CD14-positive monocyte (primary cell): ENCODE results near the gene CLDND2. TPM values are rescaled to one million over a fixed set of nuclear protein-coding genes. Genes with fewer than 3 reads are reported as not detected.
A peak's percentile ranks its signal among the peaks of the same experiment; 100 is the strongest.
"Not testable (repeated sequence)": the region's sequence is repeated elsewhere in the genome, so short reads cannot be mapped to it uniquely, and the experiment has no call there.

ENCODE experiments used
- DNase-seq, 3 donors: peaks; one replicate each; pipeline ENCODE4 v3.0.0-alpha.2; 2011 to 2022
- H2AFZ ChIP-seq: 2 replicates; pipeline ENCODE4 v1.6.0; 2012; ENCODE audit warnings: mild to moderate bottlenecking, low read depth, low read length, inconsistent platforms; ENCODE audit not compliant: insufficient read depth, poor library complexity, severe bottlenecking
- H3K27ac ChIP-seq, 2 donors: 1 replicate in 1 of 2; 2 replicates in 1 of 2; pipeline ENCODE4 v1.5.1; 2012 to 2013; ENCODE audit warnings: low read length in 2 of 2, control low read depth in 1 of 2, inconsistent platforms in 1 of 2, low read depth in 1 of 2, mild to moderate bottlenecking in 1 of 2
- H3K27me3 ChIP-seq, 2 donors: one replicate each; pipeline versions ENCODE4 v1.6.0 to v1.6.1; 2011 to 2013; ENCODE audit warnings: low read length in 2 of 2; ENCODE audit not compliant: control insufficient read depth in 2 of 2, insufficient read depth in 2 of 2
- H3K36me3 ChIP-seq, 2 donors: replicated peaks in 1 of 2; 1 replicate in 1 of 2; 2 replicates in 1 of 2; pipeline versions ENCODE4 v1.5.1 to v1.6.1; 2012 to 2013; ENCODE audit warnings: low read length in 2 of 2, control low read depth in 1 of 2, inconsistent platforms in 1 of 2, mild to moderate bottlenecking in 1 of 2; ENCODE audit not compliant: insufficient read depth in 2 of 2, control insufficient read depth in 1 of 2
- H3K4me1 ChIP-seq, 2 donors: 1 replicate in 1 of 2; 2 replicates in 1 of 2; pipeline versions ENCODE4 v1.5.1 to v1.6.1; 2012 to 2013; ENCODE audit warnings: low read length in 2 of 2, control low read depth in 1 of 2, inconsistent platforms in 1 of 2, mild to moderate bottlenecking in 1 of 2, moderate library complexity in 1 of 2; ENCODE audit not compliant: insufficient read depth in 2 of 2, control insufficient read depth in 1 of 2
- H3K4me2 ChIP-seq: replicated peaks from 2 replicates; pipeline ENCODE3; 2012; ENCODE audit warnings: low read length, moderate library complexity, mild to moderate bottlenecking; ENCODE audit not compliant: poor library complexity, severe bottlenecking; ENCODE audit errors: extremely low read depth
- H3K4me3 ChIP-seq, 3 experiments: fragments of 200-600 bp in 1 of 3; sonication (generic) in 1 of 3; replicated peaks in 1 of 3; 1 replicate in 2 of 3; 2 replicates in 1 of 3; pipeline ENCODE4 v1.5.1; 2011 to 2013; ENCODE audit warnings: low read length in 3 of 3, mild to moderate bottlenecking in 3 of 3, control low read depth in 2 of 3, low read depth in 2 of 3, inconsistent platforms in 1 of 3, moderate library complexity in 1 of 3
- H3K79me2 ChIP-seq: 2 replicates; pipeline ENCODE4 v1.6.0; 2012; ENCODE audit warnings: mild to moderate bottlenecking, control low read depth, inconsistent platforms, low read length, moderate library complexity; ENCODE audit not compliant: insufficient read depth
- H3K9ac ChIP-seq: 2 replicates; pipeline ENCODE4 v1.6.0; 2017; ENCODE audit warnings: low read length, mild to moderate bottlenecking; ENCODE audit not compliant: insufficient read depth, poor library complexity, severe bottlenecking
- H3K9me3 ChIP-seq, 2 donors: replicated peaks in 1 of 2; 1 replicate in 1 of 2; 2 replicates in 1 of 2; pipeline versions ENCODE4 v1.5.1 to v1.6.1; 2012 to 2013; ENCODE audit warnings: low read length in 2 of 2, control low read depth in 1 of 2; ENCODE audit not compliant: control insufficient read depth in 1 of 2, insufficient read depth in 1 of 2
- H4K20me1 ChIP-seq: 2 replicates; pipeline ENCODE4 v1.6.0; 2012; ENCODE audit warnings: mild to moderate bottlenecking, low read length, control low read depth, moderate library complexity; ENCODE audit not compliant: insufficient read depth
- H3K27ac Mint-ChIP-seq, 7 donors: one replicate each; pipeline ENCODE4 v1.8.0; 2020; ENCODE audit warnings: mild to moderate bottlenecking in 7 of 7, mixed read lengths in 7 of 7, moderate library complexity in 6 of 7, inconsistent platforms in 2 of 7
- H3K27me3 Mint-ChIP-seq, 3 donors: one replicate each; pipeline ENCODE4 v1.8.0; 2021 to 2022; ENCODE audit warnings: low read depth in 3 of 3, mild to moderate bottlenecking in 3 of 3, mixed read lengths in 3 of 3, moderate library complexity in 3 of 3, inconsistent platforms in 1 of 3
- H3K36me3 Mint-ChIP-seq, 2 donors: one replicate each; pipeline ENCODE4 v1.8.0; 2020; ENCODE audit warnings: mixed read lengths in 2 of 2, inconsistent platforms in 1 of 2, mild to moderate bottlenecking in 1 of 2
- H3K4me1 Mint-ChIP-seq: one replicate; pipeline ENCODE4 v1.8.0; 2020; ENCODE audit warnings: mild to moderate bottlenecking, mixed read lengths
- H3K4me3 Mint-ChIP-seq, 2 donors: one replicate each; pipeline ENCODE4 v1.8.0; 2020; ENCODE audit warnings: mild to moderate bottlenecking in 2 of 2, mixed read lengths in 2 of 2, moderate library complexity in 1 of 2
- H3K9me3 Mint-ChIP-seq, 7 donors: one replicate each; pipeline ENCODE4 v1.8.0; 2020 to 2022; ENCODE audit warnings: mixed read lengths in 7 of 7, mild to moderate bottlenecking in 6 of 7, moderate library complexity in 6 of 7, inconsistent platforms in 2 of 7
- WGBS: methylation state at CpG from one replicate; pipeline ENCODE4 v1.1.5; 2013; ENCODE audit warnings: missing lambda C conversion rate; ENCODE audit not compliant: insufficient coverage; 5-methylcytosine and 5-hydroxymethylcytosine counted together
- intact Hi-C, 2 donors: fragments of 100-400 bp; cut with micrococcal nuclease; formaldehyde crosslinking; loops; one replicate each; pipeline versions ENCODE4 v1.15.0 to v1.15.1; 2023
- polyA plus RNA-seq, 3 donors: library from polyadenylated mRNA; depleted of rRNA in 1 of 3; unstranded in 2 of 3; stranded (reverse) in 1 of 3; fragments of 300-500 nt in 2 of 3; fragments of >200 nt in 1 of 3; fragmentation: Illumina TruSeq in 2 of 3; gene quantifications; 1 replicate in 2 of 3; 2 replicates in 1 of 3; pipeline ENCODE4 v1.2.3, GENCODE V29; 2012 to 2021
- TF ChIP-seq, protein P1 (sequence below): fragments of 200-600 bp; IDR thresholded peaks from one replicate; pipeline ENCODE4 v1.8.0; 2022; ENCODE audit warnings: antibody characterized with exemption, mild to moderate bottlenecking

CLDND2 gene
- polyA plus RNA-seq, 3 donors = 0.08 TPM; not detected in 2

DNA sequence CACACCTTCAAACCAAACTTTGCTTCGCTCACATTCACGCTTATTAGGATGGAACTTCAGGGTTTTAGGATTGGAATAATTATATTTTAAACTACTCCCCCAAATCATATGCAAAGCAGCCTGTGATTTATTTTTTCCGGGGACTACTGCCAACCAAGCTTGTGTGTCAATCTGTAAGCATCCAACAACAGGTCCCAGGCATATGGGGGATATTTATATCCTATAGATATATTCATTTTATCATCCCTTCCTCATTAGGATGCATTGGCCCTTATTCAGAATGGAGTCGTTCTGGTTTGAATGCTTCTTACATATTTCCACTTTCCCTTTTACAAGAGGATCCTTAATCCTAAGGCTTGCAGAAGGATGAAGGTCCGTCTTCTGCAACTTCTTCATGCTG, 30.4 kb upstream of the CLDND2 start:
- Mint-ChIP-seq H3K27me3 (peaks cover 0 to 4% (median 0%) of the 10 kb centered on the region in 3 donors), H3K36me3 (peaks cover 5 to 18% of the 10 kb centered on the region in 2 donors), H3K27ac (no peak overlapping the region), H3K9me3 (peaks cover 19 to 27% (median 24%) of the 10 kb centered on the region in 7 donors), H3K4me1 (peaks cover 29% of the 10 kb centered on the region), H3K4me3 (no peak overlapping the region)
- no peak for DNase-seq
- Histone ChIP-seq H3K27me3 (no peaks in the 10 kb centered on the region), H3K9me3 (peaks cover 16 to 26% of the 10 kb centered on the region in 2 donors), H2AFZ (no peak overlapping the region), H3K79me2 (peaks cover 8% of the 10 kb centered on the region), H3K36me3 (no peaks in the 10 kb centered on the region), H3K27ac (no peak overlapping the region), H3K4me2 (no peak overlapping the region), H3K4me1 (peaks cover 26 to 29% of the 10 kb centered on the region in 2 donors), H3K9ac (no peak overlapping the region), H3K4me3 (no peak overlapping the region), H4K20me1 (no peaks in the 10 kb centered on the region)
- WGBS = no CpG with 5 or more reads among the region's 5 CpGs
- intact Hi-C loops = loop anchor here (2.0 to 10.0 kb wide), 4 partner anchors 38 to 266 kb away; partner anchors contain the start of gene SIGLEC12 (in 1 of the 2)
- TF ChIP-seq, protein P1, sequence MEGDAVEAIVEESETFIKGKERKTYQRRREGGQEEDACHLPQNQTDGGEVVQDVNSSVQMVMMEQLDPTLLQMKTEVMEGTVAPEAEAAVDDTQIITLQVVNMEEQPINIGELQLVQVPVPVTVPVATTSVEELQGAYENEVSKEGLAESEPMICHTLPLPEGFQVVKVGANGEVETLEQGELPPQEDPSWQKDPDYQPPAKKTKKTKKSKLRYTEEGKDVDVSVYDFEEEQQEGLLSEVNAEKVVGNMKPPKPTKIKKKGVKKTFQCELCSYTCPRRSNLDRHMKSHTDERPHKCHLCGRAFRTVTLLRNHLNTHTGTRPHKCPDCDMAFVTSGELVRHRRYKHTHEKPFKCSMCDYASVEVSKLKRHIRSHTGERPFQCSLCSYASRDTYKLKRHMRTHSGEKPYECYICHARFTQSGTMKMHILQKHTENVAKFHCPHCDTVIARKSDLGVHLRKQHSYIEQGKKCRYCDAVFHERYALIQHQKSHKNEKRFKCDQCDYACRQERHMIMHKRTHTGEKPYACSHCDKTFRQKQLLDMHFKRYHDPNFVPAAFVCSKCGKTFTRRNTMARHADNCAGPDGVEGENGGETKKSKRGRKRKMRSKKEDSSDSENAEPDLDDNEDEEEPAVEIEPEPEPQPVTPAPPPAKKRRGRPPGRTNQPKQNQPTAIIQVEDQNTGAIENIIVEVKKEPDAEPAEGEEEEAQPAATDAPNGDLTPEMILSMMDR = no peak

DNA sequence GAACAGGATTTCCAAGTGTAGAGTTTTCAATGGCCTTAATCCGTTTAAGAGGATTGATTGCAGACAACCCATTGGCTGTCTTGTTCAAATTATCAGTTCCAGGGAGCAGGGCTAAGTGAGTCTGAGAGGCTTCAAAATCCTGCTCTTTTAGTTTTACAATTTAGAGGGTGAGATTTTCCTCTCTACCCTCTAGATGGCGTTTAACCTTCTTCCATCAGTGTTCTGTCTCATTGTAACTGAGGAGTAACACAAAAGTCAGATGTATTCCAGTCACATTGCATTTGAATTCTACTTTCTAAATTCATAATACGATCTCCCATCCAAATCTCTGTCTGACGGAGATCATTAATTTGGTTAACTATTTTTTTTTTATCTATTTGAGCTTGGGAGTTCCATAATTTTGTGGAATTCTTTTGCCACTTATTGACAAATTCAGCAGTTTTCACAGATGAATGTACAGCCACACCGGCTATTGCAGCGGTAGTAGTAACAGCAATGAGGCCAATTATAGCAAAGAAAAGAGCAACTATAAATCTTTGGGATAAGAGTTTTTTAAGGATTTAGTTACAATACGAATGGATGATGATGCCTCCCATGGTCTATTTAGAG, 29.4 kb upstream of the CLDND2 start:
- peak in 2 of 3 donors; percentile 58 to 67 for DNase-seq
- H3K36me3 ChIP-seq = no peaks in the 10 kb centered on the region
- no peak overlapping the region for H3K4me2 ChIP-seq
- H2AFZ ChIP-seq = no peak overlapping the region
- H3K4me3 ChIP-seq = no peak overlapping the region
- H4K20me1 ChIP-seq = no peaks in the 10 kb centered on the region
- peaks cover 8% of the 10 kb centered on the region for H3K79me2 ChIP-seq
- H3K4me1 ChIP-seq = peaks cover 30 to 36% of the 10 kb centered on the region in 2 donors
- H3K27me3 Mint-ChIP-seq = peaks cover 0 to 4% (median 0%) of the 10 kb centered on the region in 3 donors
- H3K9me3 Mint-ChIP-seq = peaks cover 16 to 20% (median 19%) of the 10 kb centered on the region in 7 donors
- H3K36me3 Mint-ChIP-seq = peaks cover under 1 to 12% of the 10 kb centered on the region in 2 donors
- H3K27me3 ChIP-seq = no peaks in the 10 kb centered on the region
- no peak overlapping the region for H3K27ac ChIP-seq
- TF ChIP-seq, protein P1 = peak; percentile 76
- no peak overlapping the region for H3K9ac ChIP-seq
- intact Hi-C loops = loop anchor here (2.0 to 10.0 kb wide), 4 partner anchors 39 to 267 kb away; partner anchors contain the start of gene SIGLEC12 (in 1 of the 2)
- peak overlapping the region in 2 of 7 donors; percentile 37 to 63 for H3K27ac Mint-ChIP-seq
- H3K9me3 ChIP-seq = peaks cover 16 to 20% of the 10 kb centered on the region in 2 donors
- no peak overlapping the region for H3K4me3 Mint-ChIP-seq
- no CpG with 5 or more reads among the region's 7 CpGs for WGBS
- H3K4me1 Mint-ChIP-seq = peaks cover 33% of the 10 kb centered on the region

DNA sequence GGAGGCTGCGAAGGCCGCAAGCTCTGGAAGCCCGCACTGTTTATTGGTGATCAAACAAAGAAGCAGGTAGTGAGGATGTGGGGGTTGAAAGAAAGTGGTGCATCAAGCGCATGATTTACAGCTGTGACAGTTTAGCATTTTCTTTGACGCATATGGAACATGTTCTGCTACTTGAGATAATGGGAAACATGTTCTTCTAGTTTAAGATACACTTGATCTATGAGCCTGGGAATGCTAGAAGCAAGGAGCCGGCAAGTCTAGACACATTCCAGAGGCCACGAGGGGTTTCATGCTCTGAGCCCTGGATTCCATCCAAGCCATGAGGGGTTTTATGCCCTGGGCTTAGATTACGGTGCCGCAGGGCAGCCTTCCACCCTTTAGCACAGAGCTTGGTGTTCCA, 28.6 kb upstream of the CLDND2 start:
- peaks cover 30 to 36% of the 10 kb centered on the region in 2 donors for H3K4me1 ChIP-seq
- H3K36me3 Mint-ChIP-seq, H3K4me3 ChIP-seq, H3K9ac ChIP-seq, DNase-seq, H3K27ac ChIP-seq, H3K27me3 Mint-ChIP-seq, H3K79me2 ChIP-seq, H3K27me3 ChIP-seq, H3K4me2 ChIP-seq, H4K20me1 ChIP-seq, H2AFZ ChIP-seq, H3K36me3 ChIP-seq: not testable (repeated sequence)
- H3K9me3 ChIP-seq = peaks cover 12 to 14% of the 10 kb centered on the region in 2 donors
- Mint-ChIP-seq H3K27ac (peak overlapping the region in 4 of 7 donors; percentile 15 to 71 (median 46)), H3K4me1 (peaks cover 36% of the 10 kb centered on the region), H3K4me3 (peak overlapping the region in 1 of 2 donors; percentile 17), H3K9me3 (peaks cover 9 to 14% (median 12%) of the 10 kb centered on the region in 7 donors)
- 100% methylated on average over 9 of the region's 9 CpGs for WGBS
- intact Hi-C loops = loop anchor here in 1 of 2 donors (5.0 to 10.0 kb wide), 3 partner anchors 40 to 267 kb away; partner anchors contain the start of gene SIGLEC12
